Hepatocyte (in vitro differentiated cells): ENCODE measurements around the gene ENAH.

Experiments used
- CTCF ChIP-seq: fragments of 200-600 bp; sonication (generic); IDR thresholded peaks from 2 replicates; pipeline ENCODE4 v1.5.1; 2016; ENCODE audit warnings: antibody characterized with exemption, mild to moderate bottlenecking; ENCODE audit not compliant: poor library complexity
- EZH2 ChIP-seq: fragments of 200-600 bp; sonication (generic); IDR thresholded peaks from 2 replicates; pipeline ENCODE4 v1.6.1; 2016; ENCODE audit warnings: antibody characterized with exemption, mild to moderate bottlenecking, borderline replicate concordance
- EZH2phosphoT487 ChIP-seq: fragments of 200-600 bp; sonication (generic); IDR thresholded peaks from one replicate; pipeline ENCODE4 v1.6.1; 2018; ENCODE audit warnings: antibody characterized with exemption, mild to moderate bottlenecking, low read depth, moderate library complexity; ENCODE audit not compliant: unreplicated experiment, severe bottlenecking

- no peak for TF ChIP-seq CTCF
- TF ChIP-seq EZH2: no peak
- TF ChIP-seq EZH2phosphoT487: no peak
Measured at GRCh38 chr1:225486856-225487255, 166.1 kb downstream of the ENAH start.
